Measurements from ENCODE around the gene UHRF1. TPM values are rescaled to one million over a fixed set of nuclear protein-coding genes. Genes with fewer than 3 reads are reported as not detected.

UHRF1 gene
- total RNA-seq, 4 donors from 2014 or later: 0.63 to 3.5 (median 1.0) TPM

GRCh38 chr19:4983346-4984105 lies 74.2 kb downstream of the UHRF1 start:
- DNase-seq (ENCODE audit: low spot score) (no peak), ATAC-seq (ENCODE audit: low FRiP score) (no peak)
- no peak for TF ChIP-seq CTCF (IDR thresholded peaks at IDR 0.05)

DNA sequence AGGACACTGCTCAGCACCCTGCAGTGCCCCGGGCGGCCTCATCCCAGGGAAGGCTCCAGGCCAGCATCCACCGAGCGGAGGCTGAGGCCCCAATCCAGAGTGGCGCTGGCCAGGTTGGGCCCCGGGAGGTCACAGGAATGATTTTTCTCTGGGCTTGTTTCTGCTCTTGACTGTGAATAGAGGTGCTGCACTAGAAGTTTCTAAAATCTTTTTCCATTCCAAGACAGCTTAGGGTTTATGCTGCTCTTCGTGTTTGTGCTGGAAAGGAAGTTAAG lies 74.7 kb downstream of the UHRF1 start:
- no peak for TF ChIP-seq CTCF (IDR thresholded peaks at IDR 0.05)
- DNase-seq (ENCODE audit: low spot score) (no peak), ATAC-seq (ENCODE audit: low FRiP score) (no peak)

DNA sequence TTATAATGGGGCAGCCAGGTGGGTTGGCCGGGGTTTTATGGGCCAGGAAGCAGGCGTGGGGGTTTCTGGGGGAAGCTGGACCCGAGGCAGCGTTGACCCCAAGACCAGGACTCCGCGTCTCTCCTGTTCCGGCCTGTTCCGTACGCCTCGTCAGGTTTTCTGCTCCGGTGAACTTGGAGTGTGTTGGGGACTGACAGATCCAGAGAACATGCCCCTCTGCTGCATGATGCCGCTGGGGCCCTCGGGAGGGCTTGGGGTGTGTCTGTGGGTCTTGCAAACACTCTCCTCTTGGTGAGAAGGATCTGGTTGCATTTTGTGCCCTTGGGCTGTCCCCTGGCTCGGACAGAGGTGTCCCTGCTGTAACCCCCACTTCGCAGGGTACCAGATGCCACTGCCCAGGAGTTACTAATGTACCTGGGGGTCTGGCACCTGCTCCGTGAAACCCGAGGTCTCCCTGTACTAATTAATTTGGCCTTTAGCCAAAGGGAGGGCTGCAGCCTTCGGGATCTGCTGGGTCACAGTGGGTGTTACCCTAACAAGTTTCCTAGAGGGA lies 75.2 kb downstream of the UHRF1 start:
- DNase-seq (ENCODE audit: low spot score) (no peak), ATAC-seq (ENCODE audit: low FRiP score) (no peak)
- no peak for TF ChIP-seq CTCF (IDR thresholded peaks at IDR 0.05)

- ATAC-seq (ENCODE audit: low FRiP score) (no peak), DNase-seq (ENCODE audit: low spot score) (no peak)
- no peak for TF ChIP-seq CTCF (IDR thresholded peaks at IDR 0.05)
Observed at GRCh38 chr19:4985551-4985991, 76.3 kb downstream of the UHRF1 start.

DNA sequence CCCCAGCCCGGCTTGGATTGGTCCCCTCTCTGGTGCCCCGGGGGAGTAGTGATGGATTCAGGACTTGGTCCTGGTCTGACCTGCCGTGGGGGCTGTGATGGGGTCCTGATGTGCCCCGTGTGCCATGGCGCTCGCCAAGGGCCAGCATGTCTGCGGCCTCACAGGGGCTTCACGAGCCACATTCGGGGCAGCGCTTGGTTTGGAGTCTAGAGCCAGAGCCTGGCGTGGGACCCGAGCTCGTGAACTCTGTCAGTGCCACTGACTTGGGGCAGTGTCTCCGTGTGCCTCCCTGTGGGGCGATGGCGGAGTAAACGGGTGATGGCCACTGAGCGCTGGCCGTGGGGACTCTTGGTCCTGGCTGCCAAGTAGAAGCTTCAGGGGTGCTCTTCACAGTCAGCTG lies 76.8 kb downstream of the UHRF1 start:
- TF ChIP-seq CTCF (IDR thresholded peaks at IDR 0.05): no peak
- ATAC-seq (ENCODE audit: low FRiP score) (no peak), DNase-seq (ENCODE audit: low spot score) (no peak)

DNA sequence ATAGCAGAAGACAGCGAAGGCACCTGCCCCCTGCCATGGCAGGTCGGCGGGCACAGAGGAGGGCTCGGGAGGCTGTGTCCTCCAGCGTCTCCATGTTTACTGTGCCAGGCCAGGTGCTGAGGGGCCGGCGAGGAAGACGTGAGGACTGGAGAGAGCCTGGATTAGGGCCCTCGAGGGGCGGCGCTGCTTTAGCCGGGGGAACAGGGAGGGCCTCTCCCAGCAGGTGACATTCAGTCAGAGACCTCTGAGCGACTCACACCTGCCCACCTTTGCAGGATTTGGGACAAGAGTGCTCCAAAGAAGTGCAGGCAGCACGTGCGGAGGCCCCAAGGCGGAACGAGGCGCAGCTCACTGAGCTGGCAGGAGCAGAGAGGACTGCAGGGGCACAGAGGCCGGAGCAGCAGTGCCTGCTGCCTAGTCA lies 77.2 kb downstream of the UHRF1 start:
- no peak for TF ChIP-seq CTCF (IDR thresholded peaks at IDR 0.05)
- ATAC-seq (ENCODE audit: low FRiP score): no peak
- DNase-seq (ENCODE audit: low spot score): no peak

- DNase-seq (ENCODE audit: low spot score): no peak
Observed at GRCh38 chr19:4987256-4987655, 78.0 kb downstream of the UHRF1 start.

More at GRCh38 chr19:4987256-4987655, 78.0 kb downstream of the UHRF1 start:
- ATAC-seq (ENCODE audit: low FRiP score): no peak
- no peak for TF ChIP-seq CTCF (IDR thresholded peaks at IDR 0.05)
